ENCODE data around the gene MYH7. TPM values are rescaled to one million over a fixed set of nuclear protein-coding genes. Genes with fewer than 3 reads are reported as not detected.
A peak's percentile ranks its signal among the peaks of the same experiment; 100 is the strongest.

The MYH7 gene
- total RNA-seq, 1 donor from 2014 or later = not detected

DNA sequence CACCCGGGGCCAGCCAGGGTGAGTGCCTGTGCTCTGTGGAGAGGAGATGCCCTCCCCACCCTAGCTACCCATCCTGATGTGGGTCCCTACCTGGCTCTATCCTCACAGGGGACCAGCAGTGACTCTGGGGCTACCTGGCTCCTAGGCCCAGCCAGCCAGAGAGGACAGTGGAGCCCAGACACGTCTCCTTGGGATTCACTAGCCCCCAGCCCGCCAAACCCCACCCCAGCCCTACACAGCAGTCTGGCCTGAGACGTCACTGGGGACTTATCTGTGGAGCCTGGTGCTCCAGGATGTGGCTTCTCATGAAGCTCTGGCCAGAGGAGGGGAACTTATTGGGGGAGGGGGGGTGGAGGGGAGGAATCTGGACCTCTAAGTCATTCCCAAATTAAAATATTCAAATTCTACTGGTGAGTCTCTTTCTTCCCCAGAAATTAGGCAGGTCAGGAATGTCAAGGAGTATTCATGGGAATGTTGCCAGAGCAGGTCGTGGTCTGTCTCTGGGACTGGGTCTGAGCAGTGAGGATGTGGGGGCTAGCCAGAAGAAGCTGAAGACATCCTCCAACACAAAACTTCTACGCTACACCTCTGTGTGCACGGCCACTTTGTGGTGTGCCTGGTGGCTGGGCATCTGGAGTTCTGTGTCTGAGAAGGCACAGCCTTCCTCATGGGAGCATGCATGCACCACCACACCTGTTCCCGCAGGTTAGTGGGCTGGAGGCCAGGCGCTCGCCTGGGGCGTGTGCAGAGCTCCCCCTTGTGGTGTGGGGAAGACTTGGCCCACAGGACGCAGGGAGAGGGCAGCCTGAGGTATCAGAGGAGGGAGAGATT is 55.9 kb downstream of the MYH7 start:
- Histone ChIP-seq H3K36me3 (no peaks in the 10 kb centered on the region), H3K4me3 (no peak overlapping the region), H3K27ac (no peak overlapping the region), H3K27me3 (no peaks in the 10 kb centered on the region), H3K9me3 (no peaks in the 10 kb centered on the region), H3K4me1 (no peaks in the 10 kb centered on the region)
- DNase-seq (ENCODE audit: extremely low spot score in 2 of 2) = no peak
- TF ChIP-seq POLR2A (IDR thresholded peaks at IDR 0.05) (no peak), POLR2AphosphoS5 (IDR thresholded peaks at IDR 0.05; ENCODE audit: insufficient read depth in 1 of 2, low read depth in 1 of 2) (peak; percentile 33 to 54)
- TF ChIP-seq, protein P1, sequence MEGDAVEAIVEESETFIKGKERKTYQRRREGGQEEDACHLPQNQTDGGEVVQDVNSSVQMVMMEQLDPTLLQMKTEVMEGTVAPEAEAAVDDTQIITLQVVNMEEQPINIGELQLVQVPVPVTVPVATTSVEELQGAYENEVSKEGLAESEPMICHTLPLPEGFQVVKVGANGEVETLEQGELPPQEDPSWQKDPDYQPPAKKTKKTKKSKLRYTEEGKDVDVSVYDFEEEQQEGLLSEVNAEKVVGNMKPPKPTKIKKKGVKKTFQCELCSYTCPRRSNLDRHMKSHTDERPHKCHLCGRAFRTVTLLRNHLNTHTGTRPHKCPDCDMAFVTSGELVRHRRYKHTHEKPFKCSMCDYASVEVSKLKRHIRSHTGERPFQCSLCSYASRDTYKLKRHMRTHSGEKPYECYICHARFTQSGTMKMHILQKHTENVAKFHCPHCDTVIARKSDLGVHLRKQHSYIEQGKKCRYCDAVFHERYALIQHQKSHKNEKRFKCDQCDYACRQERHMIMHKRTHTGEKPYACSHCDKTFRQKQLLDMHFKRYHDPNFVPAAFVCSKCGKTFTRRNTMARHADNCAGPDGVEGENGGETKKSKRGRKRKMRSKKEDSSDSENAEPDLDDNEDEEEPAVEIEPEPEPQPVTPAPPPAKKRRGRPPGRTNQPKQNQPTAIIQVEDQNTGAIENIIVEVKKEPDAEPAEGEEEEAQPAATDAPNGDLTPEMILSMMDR (IDR thresholded peaks at IDR 0.05) = peak; percentile 74 to 88 (median 83)
- intact Hi-C loops (cut with DNase I) = no loop called here

DNA sequence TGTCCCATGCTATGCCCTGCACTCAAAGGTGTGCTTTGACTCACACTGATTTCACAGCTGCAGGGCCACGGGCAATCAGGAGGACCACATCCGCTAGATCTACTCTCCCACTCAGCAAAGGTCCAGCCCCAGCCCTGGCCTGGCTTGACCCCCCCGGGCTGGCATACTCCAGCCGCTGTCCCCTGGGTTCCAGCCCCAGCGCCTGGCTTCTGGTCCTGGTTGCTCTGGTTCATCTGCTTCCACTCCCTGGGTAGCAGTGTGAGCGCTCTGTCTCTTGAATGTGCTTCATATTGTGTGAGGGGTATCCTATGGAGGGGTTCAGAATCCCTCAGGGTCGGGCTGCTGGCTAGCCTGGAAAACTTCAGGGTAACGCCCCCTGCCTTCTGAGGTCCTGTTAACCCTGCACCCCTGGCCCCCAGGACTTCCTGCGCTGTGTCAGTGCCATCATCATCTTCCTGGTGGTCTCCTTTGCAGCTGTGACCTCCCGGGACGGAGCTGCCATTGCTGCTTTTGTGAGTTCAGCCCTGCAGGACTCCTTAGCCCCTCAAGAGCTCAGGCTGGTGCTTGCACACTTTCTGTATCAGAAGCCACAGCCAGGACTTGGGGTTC is 56.7 kb downstream of the MYH7 start:
- H3K9me3 ChIP-seq = no peaks in the 10 kb centered on the region
- DNase-seq (ENCODE audit: extremely low spot score in 2 of 2) = no peak
- intact Hi-C loops (cut with DNase I) = no loop called here

DNA sequence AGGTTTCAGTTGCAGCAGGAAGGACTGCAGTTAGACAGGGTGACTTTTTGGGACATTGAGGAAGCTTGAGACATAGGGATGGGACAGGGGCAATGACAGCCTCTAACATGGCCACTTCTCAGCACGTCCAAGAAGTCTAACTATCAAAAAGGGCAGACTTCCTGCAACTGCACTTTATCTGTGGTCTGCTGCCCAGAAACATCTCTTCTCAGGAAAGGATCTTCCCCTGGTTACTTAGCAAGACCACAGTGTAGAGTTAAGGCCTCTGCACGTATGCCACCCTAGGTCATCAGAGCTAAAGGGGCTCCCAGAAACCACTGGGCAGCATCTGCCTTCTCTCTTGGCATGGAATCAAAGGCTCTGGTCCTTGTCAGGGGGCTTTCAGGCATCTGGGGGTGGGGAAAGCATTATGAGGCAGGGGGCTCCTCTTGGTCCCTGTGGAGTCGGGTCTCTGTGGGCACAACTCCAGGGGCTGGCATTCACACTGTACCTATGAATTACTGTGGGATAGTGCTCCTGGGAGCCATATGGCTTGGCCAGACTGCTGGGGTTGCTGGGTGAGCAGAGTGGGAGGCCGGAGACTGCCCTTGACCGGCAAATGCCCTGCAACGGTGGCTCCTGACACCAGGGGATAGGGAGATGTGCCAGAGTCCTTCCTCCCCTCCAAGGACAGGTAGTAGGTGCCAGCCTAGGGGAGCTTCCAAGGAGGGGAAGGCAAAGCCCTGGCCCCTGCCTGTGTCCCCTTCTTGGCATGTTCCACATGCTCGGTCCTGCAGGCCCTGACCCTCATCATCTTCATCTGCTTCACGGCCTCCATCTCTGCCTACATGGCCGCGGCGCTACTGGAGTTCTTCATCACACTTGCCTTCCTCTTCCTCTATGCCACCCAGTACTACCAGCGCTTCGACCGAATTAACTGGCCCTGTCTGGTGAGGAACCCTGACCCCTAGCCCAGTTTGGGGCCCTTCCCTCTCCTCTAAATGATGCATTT is 57.6 kb downstream of the MYH7 start:
- Histone ChIP-seq H3K9me3 (no peaks in the 10 kb centered on the region), H3K27ac (no peak overlapping the region), H3K4me3 (no peak overlapping the region), H3K36me3 (no peaks in the 10 kb centered on the region), H3K4me1 (no peaks in the 10 kb centered on the region), H3K27me3 (no peaks in the 10 kb centered on the region)
- DNase-seq (ENCODE audit: extremely low spot score in 2 of 2) = no peak
- intact Hi-C loops (cut with DNase I) = no loop called here
- TF ChIP-seq, protein P1 (IDR thresholded peaks at IDR 0.05) = no peak
- TF ChIP-seq POLR2A (IDR thresholded peaks at IDR 0.05) (no peak), POLR2AphosphoS5 (IDR thresholded peaks at IDR 0.05; ENCODE audit: insufficient read depth in 1 of 2, low read depth in 1 of 2) (no peak)

More for the DNA sequence above, 56.7 kb downstream of the MYH7 start:
- Histone ChIP-seq H3K4me3 (no peak overlapping the region), H3K27ac (no peak overlapping the region), H3K36me3 (no peaks in the 10 kb centered on the region), H3K4me1 (no peaks in the 10 kb centered on the region), H3K27me3 (no peaks in the 10 kb centered on the region)
- no peak for TF ChIP-seq POLR2A (IDR thresholded peaks at IDR 0.05)
- TF ChIP-seq POLR2AphosphoS5 (IDR thresholded peaks at IDR 0.05; ENCODE audit: insufficient read depth in 1 of 2, low read depth in 1 of 2) = no peak
- TF ChIP-seq, protein P1 (IDR thresholded peaks at IDR 0.05) = no peak

DNA sequence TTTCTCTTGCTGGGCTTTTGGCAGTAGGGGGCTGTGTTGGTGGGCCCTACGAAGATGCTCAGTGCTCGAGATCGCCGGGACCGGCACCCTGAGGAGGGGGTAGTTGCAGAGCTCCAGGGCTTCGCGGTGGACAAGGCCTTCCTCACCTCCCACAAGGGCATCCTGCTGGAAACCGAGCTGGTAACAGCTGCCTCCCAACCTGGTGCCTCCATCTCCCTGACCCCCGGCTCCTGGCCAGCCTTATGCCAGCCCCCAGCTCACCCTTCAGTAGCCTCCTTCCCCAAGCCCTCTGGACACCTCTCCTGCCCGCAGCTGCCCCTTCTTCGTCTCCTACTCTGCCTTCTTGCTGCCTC is 58.3 kb downstream of the MYH7 start:
- no peaks in the 10 kb centered on the region for H3K36me3 ChIP-seq
- H3K27ac ChIP-seq = no peak overlapping the region
- DNase-seq (ENCODE audit: extremely low spot score in 2 of 2) = no peak
- no peaks in the 10 kb centered on the region for H3K4me1 ChIP-seq
- H3K9me3 ChIP-seq = no peaks in the 10 kb centered on the region
- TF ChIP-seq, protein P1 (IDR thresholded peaks at IDR 0.05) = no peak
- TF ChIP-seq POLR2AphosphoS5 (IDR thresholded peaks at IDR 0.05; ENCODE audit: insufficient read depth in 1 of 2, low read depth in 1 of 2) = no peak
- no peak for TF ChIP-seq POLR2A (IDR thresholded peaks at IDR 0.05)
- H3K4me3 ChIP-seq = peak overlapping the region in 1 of 2 donors; percentile 8
- intact Hi-C loops (cut with DNase I) = no loop called here
- no peaks in the 10 kb centered on the region for H3K27me3 ChIP-seq
